H1 (cell line): ENCODE data around the gene KCNA1. TPM values are rescaled to one million over a fixed set of nuclear protein-coding genes. Genes with fewer than 3 reads are reported as not detected.

Experiments used
- CTCF ChIA-PET: fragments of 300-600 bp; sonication (Branson Sonifier 250); formaldehyde crosslinking; loops from one replicate; lab custom pipeline; 2021; ENCODE audit not compliant: partially characterized antibody; lab: Charles Lee
- POLR2A ChIA-PET: fragments of 300-600 bp; sonication (Branson Sonifier 250); formaldehyde crosslinking; loops from one replicate; lab custom pipeline; 2021; ENCODE audit warnings: inconsistent platforms; ENCODE audit not compliant: partially characterized antibody; lab: Charles Lee
- DNase-seq, 2 experiments: peaks; one replicate each; pipeline versions ENCODE4 v3.0.0 to v3.0.0-alpha.2; 2010 to 2022; ENCODE audit warnings: low spot score in 2 of 2, low read depth in 1 of 2, mixed read lengths in 1 of 2
- FAIRE-seq: peaks from 2 replicates; lab custom pipeline; 2011; peaks lifted over from hg19 to GRCh38; lab: Jason Lieb, UNC
- H2AFZ ChIP-seq: 2 replicates; pipeline ENCODE4 v1.8.1; 2012; ENCODE audit warnings: low read length, inconsistent platforms
- H2AK5ac ChIP-seq: 2 replicates; pipeline ENCODE4 v1.6.1; 2013; ENCODE audit warnings: low read depth, low read length
- H2BK120ac ChIP-seq: replicated peaks from 2 replicates; pipeline ENCODE3; 2013; ENCODE audit warnings: low read depth, low read length, inconsistent platforms
- H2BK12ac ChIP-seq: 2 replicates; pipeline ENCODE4 v1.6.1; 2013; ENCODE audit warnings: low read depth, low read length
- H2BK15ac ChIP-seq: 2 replicates; pipeline ENCODE4 v1.6.1; 2013; ENCODE audit warnings: low read length
- H2BK20ac ChIP-seq: 2 replicates; pipeline ENCODE4 v1.6.1; 2013; ENCODE audit warnings: low read length
- H2BK5ac ChIP-seq: 2 replicates; pipeline ENCODE4 v1.6.1; 2013; ENCODE audit warnings: low read depth, low read length
- H3K14ac ChIP-seq: 2 replicates; pipeline ENCODE4 v1.6.1; 2013; ENCODE audit warnings: inconsistent platforms; ENCODE audit not compliant: insufficient read length
- H3K18ac ChIP-seq: 2 replicates; pipeline ENCODE4 v1.6.1; 2013; ENCODE audit warnings: low read length; ENCODE audit errors: extremely low read depth
- H3K23ac ChIP-seq: 2 replicates; pipeline ENCODE4 v1.6.1; 2013; ENCODE audit warnings: inconsistent platforms; ENCODE audit not compliant: insufficient read length
- H3K23me2 ChIP-seq: 2 replicates; pipeline ENCODE4 v1.6.1; 2013; ENCODE audit warnings: low read depth, low read length
- H3K27ac ChIP-seq: 2 replicates; pipeline ENCODE4 v1.6.1; 2011; ENCODE audit warnings: low read depth, low read length, inconsistent platforms
- H3K27me3 ChIP-seq, 4 experiments: replicated peaks in 1 of 4; 1 replicate in 1 of 4; 2 replicates in 3 of 4; pipeline versions ENCODE4 v1.6.1 to v1.8.1; 2011 to 2013; ENCODE audit warnings: low read length in 3 of 4, mild to moderate bottlenecking in 3 of 4, inconsistent platforms in 2 of 4, mixed read lengths in 2 of 4, moderate library complexity in 1 of 4; ENCODE audit not compliant: control insufficient read depth in 3 of 4, insufficient read depth in 3 of 4; ENCODE audit errors: extremely low read depth in 1 of 4
- H3K36me3 ChIP-seq, 4 experiments: 2 replicates each; pipeline versions ENCODE4 v1.6.1 to v1.8.1; 2011 to 2013; ENCODE audit warnings: mild to moderate bottlenecking in 4 of 4, low read length in 3 of 4, moderate library complexity in 2 of 4, control low read depth in 1 of 4, inconsistent platforms in 1 of 4; ENCODE audit not compliant: insufficient read depth in 4 of 4, control insufficient read depth in 2 of 4
- H3K4ac ChIP-seq: replicated peaks from 2 replicates; pipeline ENCODE3; 2013; ENCODE audit warnings: low read length, low read depth, mixed read lengths, inconsistent platforms; ENCODE audit not compliant: insufficient read length
- H3K4me1 ChIP-seq, 4 experiments: replicated peaks in 1 of 4; 1 replicate in 1 of 4; 2 replicates in 3 of 4; pipeline versions ENCODE4 v1.6.1 to v1.8.1; 2011 to 2013; ENCODE audit warnings: low read length in 3 of 4, inconsistent platforms in 2 of 4, mixed read lengths in 1 of 4; ENCODE audit not compliant: insufficient read depth in 4 of 4, control insufficient read depth in 3 of 4
- H3K4me2 ChIP-seq, 2 experiments: 2 replicates each; pipeline versions ENCODE4 v1.6.1 to v1.8.1; 2011 to 2013; ENCODE audit warnings: low read depth in 2 of 2, low read length in 2 of 2, control low read depth in 1 of 2, inconsistent platforms in 1 of 2, mild to moderate bottlenecking in 1 of 2; ENCODE audit not compliant: insufficient read depth in 1 of 2
- H3K4me3 ChIP-seq, 4 experiments: fragments of 200-600, 300-600 bp in 1 of 4; sonication (generic), shearing (Covaris generic), sonication (Bioruptor Twin) in 1 of 4; 2 replicates each; pipeline versions ENCODE4 v1.5.1 to v1.8.1; 2011 to 2016; ENCODE audit warnings: low read length in 4 of 4, low read depth in 3 of 4, control low read depth in 2 of 4, inconsistent platforms in 2 of 4, mild to moderate bottlenecking in 2 of 4, mixed read lengths in 1 of 4, moderate library complexity in 1 of 4; ENCODE audit not compliant: insufficient read depth in 2 of 4; ENCODE audit errors: extremely low read depth in 1 of 4
- H3K56ac ChIP-seq: replicated peaks from 2 replicates; pipeline ENCODE3; 2013; ENCODE audit warnings: low read depth, mild to moderate bottlenecking, mixed read lengths, low read length, inconsistent platforms; ENCODE audit not compliant: insufficient read length
- H3K79me1 ChIP-seq: 2 replicates; pipeline ENCODE4 v1.6.1; 2013; ENCODE audit warnings: low read depth, low read length, control low read depth
- H3K79me2 ChIP-seq, 2 experiments: 2 replicates each; pipeline versions ENCODE4 v1.6.1 to v1.8.1; 2012 to 2013; ENCODE audit warnings: low read length in 2 of 2, mild to moderate bottlenecking in 2 of 2, inconsistent platforms in 1 of 2; ENCODE audit not compliant: insufficient read depth in 2 of 2, control insufficient read depth in 1 of 2
- H3K9ac ChIP-seq, 4 experiments: replicated peaks in 1 of 4; 1 replicate in 1 of 4; 2 replicates in 3 of 4; pipeline versions ENCODE4 v1.6.1 to v1.8.1; 2011 to 2013; ENCODE audit warnings: low read depth in 3 of 4, low read length in 3 of 4, control low read depth in 2 of 4, mild to moderate bottlenecking in 2 of 4, moderate library complexity in 2 of 4, inconsistent platforms in 1 of 4; ENCODE audit errors: extremely low read depth in 1 of 4
- H3K9me3 ChIP-seq, 2 experiments: 2 replicates each; pipeline versions ENCODE4 v1.6.1 to v1.8.1; 2012 to 2013; ENCODE audit warnings: mild to moderate bottlenecking in 2 of 2, moderate library complexity in 2 of 2, control low read depth in 1 of 2, inconsistent platforms in 1 of 2, low read depth in 1 of 2, low read length in 1 of 2, mixed read lengths in 1 of 2; ENCODE audit not compliant: insufficient read depth in 2 of 2
- H4K20me1 ChIP-seq, 2 experiments: replicated peaks in 1 of 2; 2 replicates each; pipeline versions ENCODE3 to v1.8.1; 2011 to 2013; ENCODE audit warnings: inconsistent platforms in 2 of 2, low read length in 2 of 2, mild to moderate bottlenecking in 1 of 2; ENCODE audit not compliant: insufficient read depth in 2 of 2, control insufficient read depth in 1 of 2
- H4K5ac ChIP-seq: 2 replicates; pipeline ENCODE4 v1.6.1; 2013; ENCODE audit warnings: low read length, low read depth, mixed read lengths, inconsistent platforms; ENCODE audit not compliant: insufficient read length
- H4K8ac ChIP-seq: 2 replicates; pipeline ENCODE4 v1.8.0; 2013; ENCODE audit warnings: mild to moderate bottlenecking, moderate library complexity, low read length, inconsistent platforms; ENCODE audit not compliant: insufficient read depth; ENCODE audit errors: extremely low read depth
- H4K91ac ChIP-seq: replicated peaks from 2 replicates; pipeline ENCODE3; 2013; ENCODE audit warnings: low read length, mixed read lengths, inconsistent platforms; ENCODE audit not compliant: insufficient read length
- BCL11A ChIP-seq, 2 experiments: IDR thresholded peaks; one replicate each; pipeline ENCODE4 v1.6.1; 2011; ENCODE audit warnings: low read depth in 2 of 2, low read length in 2 of 2, mild to moderate bottlenecking in 2 of 2
- CBX5 ChIP-seq: fragments of 300-800, 300-1000 bp; sonication (generic); IDR thresholded peaks from 2 replicates; pipeline ENCODE4 v1.7.1; 2016; ENCODE audit warnings: antibody characterized with exemption, low read length, low read depth
- CTCF ChIP-seq, 3 experiments: IDR thresholded peaks; 1 replicate in 2 of 3; 2 replicates in 1 of 3; pipeline versions ENCODE4 v1.5.1 to v1.6.1; 2011; ENCODE audit warnings: low read length in 3 of 3, mild to moderate bottlenecking in 3 of 3, inconsistent platforms in 2 of 3, low read depth in 1 of 3, moderate library complexity in 1 of 3; ENCODE audit not compliant: insufficient read depth in 1 of 3; ENCODE audit errors: control extremely low read depth in 1 of 3
- FOSL1 ChIP-seq: IDR thresholded peaks from 2 replicates; pipeline ENCODE4 v1.6.1; 2011; ENCODE audit warnings: mild to moderate bottlenecking, low read depth, low read length, moderate library complexity; ENCODE audit not compliant: insufficient read depth
- MAX ChIP-seq: IDR thresholded peaks from 2 replicates; pipeline ENCODE4 v1.6.1; 2012; ENCODE audit warnings: inconsistent platforms
- RFX5 ChIP-seq: IDR thresholded peaks from 2 replicates; pipeline ENCODE4 v1.6.1; 2011; ENCODE audit warnings: low read depth, low read length, improper control_type of control experiment, borderline replicate concordance
- RXRA ChIP-seq: IDR thresholded peaks from 2 replicates; pipeline ENCODE4 v1.6.1; 2011; ENCODE audit warnings: low read depth, mild to moderate bottlenecking, low read length, moderate library complexity; ENCODE audit not compliant: insufficient read depth
- TCF12 ChIP-seq: IDR thresholded peaks from 2 replicates; pipeline ENCODE4 v1.6.1; 2011; ENCODE audit warnings: low read depth, mild to moderate bottlenecking, low read length
- USF2 ChIP-seq: IDR thresholded peaks from 2 replicates; pipeline ENCODE4 v1.6.1; 2011; ENCODE audit warnings: low read length, improper control_type of control experiment
- WGBS, 2 experiments: shearing (Covaris generic) in 1 of 2; methylation state at CpG; one replicate each; pipeline versions ENCODE4 v1.1.6 to v1.1.7; 2013 to 2015; ENCODE audit warnings: low lambda C conversion rate in 2 of 2, mixed read lengths in 2 of 2, inconsistent platforms in 1 of 2, low coverage in 1 of 2, missing lambda C conversion rate in 1 of 2; ENCODE audit not compliant: insufficient replicate concordance in 2 of 2, insufficient coverage in 1 of 2, insufficient read length in 1 of 2; ENCODE audit errors: extremely low coverage in 1 of 2, missing lambda C conversion rate in 1 of 2; 5-methylcytosine and 5-hydroxymethylcytosine counted together
- polyA plus RNA-seq, 7 experiments: library from polyadenylated mRNA; depleted of rRNA in 3 of 7; stranded (reverse) in 5 of 7; unstranded in 2 of 7; fragments of >200 nt in 5 of 7; fragments of 200-250 nt in 2 of 7; gene quantifications; 1 replicate in 5 of 7; 2 replicates in 1 of 7; 4 replicates in 1 of 7; pipeline versions ENCODE4 v1.2.1 to v1.2.3, GENCODE V29; 2011 to 2013; ENCODE audit warnings: missing spikeins in 2 of 7, mixed read lengths in 2 of 7
- total RNA-seq: library from RNA; stranded (reverse); fragmentation: NEBNext Ultra II Directional; extraction: Animal tissue kit (Norgen Biotek cat#: 25700); gene quantifications from 2 replicates; pipeline ENCODE4 v1.2.1, GENCODE V29; 2021

Gene KCNA1
- total and polyA plus RNA-seq, 2 of the 8 experiments (the other 6 are each of a cell fraction or from before 2014, with no cell fraction given), result 0.23 to 0.30 TPM

DNA sequence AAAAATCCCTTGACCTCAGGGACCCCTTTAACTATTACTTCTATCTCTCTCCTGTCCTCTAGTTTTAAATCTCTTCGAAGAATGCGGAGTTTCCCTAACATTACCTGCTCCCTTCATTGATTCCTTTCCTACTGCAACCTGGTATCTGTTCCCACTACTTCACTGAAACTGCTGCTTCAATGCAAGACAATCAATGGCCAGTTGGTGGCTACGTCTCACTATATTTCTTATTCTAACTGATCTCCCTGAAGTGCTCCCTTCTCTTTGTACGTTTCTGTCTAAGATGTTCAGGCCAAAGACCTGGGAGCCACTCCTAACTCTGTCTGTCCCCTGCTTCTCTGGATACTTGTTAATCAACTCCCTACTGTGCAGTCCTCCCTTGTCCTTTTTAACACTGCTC lies 10.3 kb upstream of the KCNA1 start:
- H3K56ac ChIP-seq, result no peak overlapping the region
- ChIA-PET CTCF (interaction anchor here (0.7 to 4.2 kb wide), 6 partner anchors 9 to 96 kb away, joined by 3 to 19 read pairs (median 4); no protein-coding TSS in a partner anchor), POLR2A (no interaction called here)
- no peak overlapping the region for H2AK5ac ChIP-seq
- no peak overlapping the region for H2BK5ac ChIP-seq
- no peak overlapping the region for H2BK15ac ChIP-seq
- H4K5ac ChIP-seq, result no peak overlapping the region
- no peak overlapping the region for H2BK120ac ChIP-seq
- no peak overlapping the region for H2BK20ac ChIP-seq
- WGBS, 2 experiments, result 64% methylated on average over 4 of the region's 4 CpGs; no CpG with 5 or more reads in 1 of the 2 experiments
- H3K27me3 ChIP-seq, result no peaks in the 10 kb centered on the region
- no peaks in the 10 kb centered on the region for H3K79me2 ChIP-seq
- H4K91ac ChIP-seq, result no peak overlapping the region
- no peaks in the 10 kb centered on the region for H3K79me1 ChIP-seq
- H3K4me2 ChIP-seq, result no peak overlapping the region; a peak in 1 of 4 replicates
- H3K18ac ChIP-seq, result no peak overlapping the region
- no peak overlapping the region for H3K9ac ChIP-seq
- H3K9me3 ChIP-seq, result no peaks in the 10 kb centered on the region
- no peak overlapping the region for H3K14ac ChIP-seq
- H3K27ac ChIP-seq, result no peak overlapping the region
- no peak overlapping the region for H3K4me3 ChIP-seq
- H3K4ac ChIP-seq, result no peak overlapping the region
- H4K20me1 ChIP-seq, result no peaks in the 10 kb centered on the region
- H3K4me1 ChIP-seq, result no peaks in the 10 kb centered on the region
- no peak overlapping the region for H3K23ac ChIP-seq
- H4K8ac ChIP-seq, result no peak overlapping the region
- no peaks in the 10 kb centered on the region for H3K23me2 ChIP-seq
- DNase-seq (no peak), FAIRE-seq (no peak)
- H2BK12ac ChIP-seq, result no peak overlapping the region
- no peaks in the 10 kb centered on the region for H3K36me3 ChIP-seq
- peak overlapping the region; percentile 43; the same call in 1 of the 2 replicates for H2AFZ ChIP-seq
- no peak for TF ChIP-seq TCF12
- no peak for TF ChIP-seq RXRA
- TF ChIP-seq CTCF (IDR thresholded peaks at IDR 0.05; ENCODE audit: control extremely low read depth in 1 of 3, insufficient read depth in 1 of 3, low read depth in 1 of 3, low read length in 3 of 3), result peak in 2 of 3 experiments; percentile 30 to 55; a peak in 2 of 4 replicates
- no peak for TF ChIP-seq RFX5
- no peak for TF ChIP-seq BCL11A (IDR thresholded peaks at IDR 0.05; ENCODE audit: low read depth in 2 of 2, low read length in 2 of 2)
- TF ChIP-seq FOSL1, result no peak
- TF ChIP-seq MAX, result no peak
- TF ChIP-seq USF2, result no peak
- no peak for TF ChIP-seq CBX5
